SK-N-MC (cell line): ENCODE results near the gene COG6.

Source experiments
- DNase-seq: peaks from one replicate; pipeline ENCODE4 v3.0.0-alpha.2; 2011; ENCODE audit warnings: low read depth, low spot score
- H3K27ac ChIP-seq: fragments of 200-600 bp; sonication (generic); 2 replicates; pipeline ENCODE4 v1.5.1; 2016; ENCODE audit warnings: mixed run types
- H3K36me3 ChIP-seq: fragments of 200-600 bp; sonication (generic); 2 replicates; pipeline ENCODE4 v1.6.1; 2017; ENCODE audit warnings: antibody characterized with exemption, low read length, mixed read lengths; ENCODE audit not compliant: insufficient read depth
- H3K4me3 ChIP-seq: fragments of 200-600 bp; sonication (generic); 2 replicates; pipeline ENCODE4 v1.5.1; 2016
- H3K9ac ChIP-seq: fragments of 200-600 bp; sonication (generic); 2 replicates; pipeline ENCODE4 v1.8.0; 2017; ENCODE audit warnings: mixed run types, mixed read lengths; ENCODE audit not compliant: insufficient read length
- H3K9me3 ChIP-seq: fragments of 200-600 bp; sonication (generic); 2 replicates; pipeline ENCODE4 v1.6.1; 2017; ENCODE audit warnings: low read depth, mild to moderate bottlenecking, antibody characterized with exemption, low read length, moderate library complexity, mixed read lengths
- EZH2 ChIP-seq: fragments of 200-600 bp; sonication (generic); IDR thresholded peaks from one replicate; pipeline ENCODE4 v1.6.1; 2017; ENCODE audit warnings: antibody characterized with exemption
- FOXP2 ChIP-seq: optimal IDR thresholded peaks from 2 replicates; pipeline ENCODE3; 2011; ENCODE audit warnings: mild to moderate bottlenecking, moderate library complexity; ENCODE audit not compliant: insufficient read depth; ENCODE audit errors: extremely low read length, control extremely low read depth
- POLR2AphosphoS5 ChIP-seq: IDR thresholded peaks from 2 replicates; pipeline ENCODE4 v1.6.1; 2012; ENCODE audit warnings: mild to moderate bottlenecking, low read depth, low read length, borderline replicate concordance

The COG6 gene

GRCh38 chr13:39783051-39783450 lies 127.6 kb downstream of the COG6 start:
- TF ChIP-seq FOXP2 (no peak), POLR2AphosphoS5 (no peak), EZH2 (no peak)
- Histone ChIP-seq H3K36me3 (no peaks in the 10 kb centered on the region), H3K27ac (no peak overlapping the region), H3K9ac (no peak overlapping the region), H3K4me3 (no peak overlapping the region), H3K9me3 (no peaks in the 10 kb centered on the region)
- DNase-seq = no peak

GRCh38 chr13:39784347-39784746 lies 128.9 kb downstream of the COG6 start:
- no peaks in the 10 kb centered on the region for H3K36me3 ChIP-seq
- TF ChIP-seq POLR2AphosphoS5 (no peak), EZH2 (no peak), FOXP2 (no peak)
- H3K27ac ChIP-seq = no peak overlapping the region
- no peak overlapping the region for H3K4me3 ChIP-seq
- no peaks in the 10 kb centered on the region for H3K9me3 ChIP-seq
- DNase-seq = no peak
- H3K9ac ChIP-seq = no peak overlapping the region

GRCh38 chr13:39786091-39786490 lies 130.6 kb downstream of the COG6 start:
- H3K4me3 ChIP-seq = no peak overlapping the region
- H3K9me3 ChIP-seq = no peaks in the 10 kb centered on the region
- no peak overlapping the region for H3K9ac ChIP-seq
- H3K27ac ChIP-seq = no peak overlapping the region
- TF ChIP-seq POLR2AphosphoS5 (no peak), EZH2 (no peak), FOXP2 (no peak)
- H3K36me3 ChIP-seq = no peaks in the 10 kb centered on the region
- DNase-seq = no peak

GRCh38 chr13:39787086-39787487 lies 131.6 kb downstream of the COG6 start:
- no peaks in the 10 kb centered on the region for H3K36me3 ChIP-seq
- DNase-seq = no peak
- H3K9me3 ChIP-seq = no peaks in the 10 kb centered on the region
- TF ChIP-seq FOXP2 = no peak
- TF ChIP-seq POLR2AphosphoS5 = no peak
- TF ChIP-seq EZH2 = no peak
- H3K9ac ChIP-seq = no peak overlapping the region
- no peak overlapping the region for H3K27ac ChIP-seq
- H3K4me3 ChIP-seq = no peak overlapping the region

GRCh38 chr13:39788102-39788501 lies 132.6 kb downstream of the COG6 start:
- Histone ChIP-seq H3K9me3 (no peaks in the 10 kb centered on the region), H3K4me3 (no peak overlapping the region), H3K9ac (no peak overlapping the region), H3K36me3 (no peaks in the 10 kb centered on the region), H3K27ac (no peak overlapping the region)
- DNase-seq = no peak
- no peak for TF ChIP-seq EZH2
- no peak for TF ChIP-seq POLR2AphosphoS5
- no peak for TF ChIP-seq FOXP2

GRCh38 chr13:39789451-39789850 lies 134.0 kb downstream of the COG6 start:
- Histone ChIP-seq H3K27ac (no peak overlapping the region), H3K36me3 (no peaks in the 10 kb centered on the region), H3K9ac (no peak overlapping the region), H3K4me3 (no peak overlapping the region), H3K9me3 (no peaks in the 10 kb centered on the region)
- no peak for DNase-seq
- TF ChIP-seq FOXP2 = no peak
